Measurements from ENCODE around the gene GPHA2. TPM values are rescaled to one million over a fixed set of nuclear protein-coding genes. Genes with fewer than 3 reads are reported as not detected.
A peak's percentile ranks its signal among the peaks of the same experiment; 100 is the strongest.

The GPHA2 gene
- total and polyA plus RNA-seq, 2 of the 13 experiments (the other 11 are each of a cell fraction or from before 2014, with no cell fraction given): 13.0 to 19.1 TPM

DNA sequence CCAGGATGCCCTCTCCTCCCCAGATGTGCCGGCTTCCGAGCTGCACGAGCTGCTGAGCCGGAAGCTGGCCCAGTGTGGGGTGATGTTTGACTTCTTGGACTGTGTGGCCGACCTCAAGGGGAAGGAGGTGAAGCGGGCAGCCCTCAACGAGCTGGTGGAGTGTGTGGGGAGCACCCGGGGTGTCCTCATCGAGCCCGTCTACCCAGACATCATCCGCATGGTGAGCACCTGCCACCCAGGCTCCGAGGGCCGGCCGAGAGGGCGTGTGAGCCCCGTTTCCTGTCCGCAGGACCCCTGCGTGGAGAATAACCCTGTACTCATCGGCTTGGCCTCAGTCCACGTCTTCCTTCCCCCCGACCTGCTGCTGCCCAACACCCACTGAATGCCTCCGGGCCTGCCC is 9.0 kb downstream of the GPHA2 start (continued):
- TF ChIP-seq SIN3B (IDR thresholded peaks at IDR 0.05; ENCODE audit: low read length): no peak
- TF ChIP-seq, protein P1, sequence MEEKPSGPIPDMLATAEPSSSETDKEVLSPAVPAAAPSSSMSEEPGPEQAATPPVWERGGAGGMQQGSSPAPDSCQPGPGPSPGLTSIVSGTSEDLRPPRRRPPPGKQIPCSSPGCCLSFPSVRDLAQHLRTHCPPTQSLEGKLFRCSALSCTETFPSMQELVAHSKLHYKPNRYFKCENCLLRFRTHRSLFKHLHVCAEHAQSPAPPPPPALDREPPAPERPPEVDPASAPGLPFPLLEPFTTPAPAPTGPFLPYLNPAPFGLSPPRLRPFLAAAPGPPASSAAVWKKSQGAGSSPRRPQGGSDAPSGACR (CRISPR knock-in tag; IDR thresholded peaks at IDR 0.05): no peak
- TF ChIP-seq PAWR (CRISPR knock-in tag; IDR thresholded peaks at IDR 0.05; ENCODE audit: borderline replicate concordance): no peak

DNA sequence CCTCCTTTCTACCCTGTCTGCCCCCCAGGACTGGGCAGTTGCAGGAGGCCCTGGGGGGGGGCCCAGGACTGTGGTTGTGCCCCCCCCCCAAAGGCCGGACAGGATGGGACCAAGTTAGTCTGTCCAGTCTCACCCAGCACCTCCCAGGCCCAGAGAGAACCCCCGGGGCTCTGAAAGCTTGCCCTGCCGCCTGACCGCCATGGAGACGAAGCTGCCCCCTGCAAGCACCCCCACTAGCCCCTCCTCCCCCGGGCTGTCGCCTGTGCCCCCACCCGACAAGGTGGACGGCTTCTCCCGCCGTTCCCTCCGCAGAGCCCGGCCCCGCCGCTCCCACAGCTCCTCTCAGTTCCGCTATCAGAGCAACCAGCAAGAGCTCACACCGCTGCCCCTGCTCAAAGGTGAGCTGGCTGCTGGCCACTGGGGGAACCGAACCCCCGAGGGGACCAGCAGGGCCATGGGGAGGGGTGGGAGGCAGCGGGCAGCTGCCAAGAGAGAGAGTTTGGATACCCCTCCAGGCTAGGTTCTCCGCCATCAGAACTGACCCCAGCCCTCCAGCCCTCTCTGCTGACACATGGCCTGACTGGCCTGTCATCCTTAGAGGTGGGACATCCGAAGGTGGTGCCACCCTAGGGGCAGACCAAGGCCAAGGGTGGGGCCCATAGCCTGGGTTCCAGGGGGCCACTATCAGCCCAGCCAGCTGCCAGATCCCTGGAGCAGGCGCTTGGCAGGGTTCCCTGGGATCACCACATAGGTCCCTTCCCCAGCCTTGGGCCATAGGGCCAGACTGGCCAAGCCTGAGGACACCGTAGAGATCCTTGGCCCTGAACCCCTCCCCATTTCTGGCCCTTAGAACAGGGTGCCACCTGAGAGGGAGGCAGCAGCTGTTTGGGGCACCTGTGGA is 9.9 kb downstream of the GPHA2 start:
- in situ Hi-C loops (cut with HindIII; ENCODE audit: extremely low pct_ligation_motif_present, low pct_unique_long_range_greater_than_20kb): no loop called here
- FAIRE-seq: no peak
- no peaks in the 10 kb centered on the region for H3K79me2 ChIP-seq (ENCODE audit: insufficient read depth, low read length)
- peak overlapping the region; percentile 99 for H3K4me2 ChIP-seq (ENCODE audit: low read depth, low read length)
- ChIA-PET CTCF (ENCODE audit: low intra/inter-chr PET ratio, low total read pairs) (no interaction called here), POLR2A (interaction anchor here (0.7 kb wide), 1 partner anchor 196 kb away, joined by 4 read pairs; the partner anchor contains the start of genes FAU and MRPL49)
- no peaks in the 10 kb centered on the region for H3K9me3 ChIP-seq (ENCODE audit: low read length)
- DNase-seq (ENCODE audit: low spot score): no peak
- no peaks in the 10 kb centered on the region for H3K36me3 ChIP-seq (replicated peaks in 1 of 2; ENCODE audit: control insufficient read depth in 1 of 2, insufficient read depth in 2 of 2, low read length in 2 of 2)
- H3K9ac ChIP-seq (ENCODE audit: insufficient read depth, low read depth, low read length): peak overlapping the region; percentile 81
- no peak overlapping the region for H2AFZ ChIP-seq (ENCODE audit: low read length)
- peak overlapping the region; percentile 58 to 80 (median 72) for H3K4me3 ChIP-seq (replicated peaks in 1 of 3; ENCODE audit: insufficient read depth in 1 of 3, low read depth in 2 of 3, low read length in 3 of 3)
- no peaks in the 10 kb centered on the region for H4K20me1 ChIP-seq (ENCODE audit: insufficient read depth, low read length)
- intact Hi-C loops (cut with micrococcal nuclease; ENCODE audit: unreplicated experiment): loop anchor here (2.0 kb wide), 1 partner anchor 71 kb away; the partner anchor contains the start of gene BATF2
- no TSS peak for BruUV-seq (replicated peaks)
- WGBS (ENCODE audit: low lambda C conversion rate): 20% methylated on average over 12 of the region's 24 CpGs
- H3K27me3 ChIP-seq (ENCODE audit: control insufficient read depth in 1 of 2, insufficient read depth in 2 of 2, low read length in 2 of 2): no peaks in the 10 kb centered on the region; a peak in 1 of 5 replicates
- H3K4me1 ChIP-seq (ENCODE audit: insufficient read depth, low read length): peaks cover 32% of the 10 kb centered on the region
- ATAC-seq: 0 out of 3 replicates have a peak, but pooled peaks have one; percentile 6
- H3K27ac ChIP-seq (ENCODE audit: extremely low read length, insufficient read depth, low read length): no peak overlapping the region
- TF ChIP-seq HNRNPL (IDR thresholded peaks at IDR 0.05; ENCODE audit: low read depth, low read length) (0 out of 2 replicates have a peak, but pooled peaks have one; percentile 23), ZBTB33 (CRISPR knock-in tag; IDR thresholded peaks at IDR 0.05) (peak; percentile 95), ZNF572 (CRISPR knock-in tag; IDR thresholded peaks at IDR 0.05) (no peak), ZBTB38 (CRISPR knock-in tag; IDR thresholded peaks at IDR 0.05) (peak; percentile 88), HNRNPLL (IDR thresholded peaks at IDR 0.05; ENCODE audit: low read depth, low read length, poor library complexity, severe bottlenecking) (peak; percentile 81), FLYWCH1 (CRISPR knock-in tag; IDR thresholded peaks at IDR 0.05) (no peak)
- TF ChIP-seq, protein P2, sequence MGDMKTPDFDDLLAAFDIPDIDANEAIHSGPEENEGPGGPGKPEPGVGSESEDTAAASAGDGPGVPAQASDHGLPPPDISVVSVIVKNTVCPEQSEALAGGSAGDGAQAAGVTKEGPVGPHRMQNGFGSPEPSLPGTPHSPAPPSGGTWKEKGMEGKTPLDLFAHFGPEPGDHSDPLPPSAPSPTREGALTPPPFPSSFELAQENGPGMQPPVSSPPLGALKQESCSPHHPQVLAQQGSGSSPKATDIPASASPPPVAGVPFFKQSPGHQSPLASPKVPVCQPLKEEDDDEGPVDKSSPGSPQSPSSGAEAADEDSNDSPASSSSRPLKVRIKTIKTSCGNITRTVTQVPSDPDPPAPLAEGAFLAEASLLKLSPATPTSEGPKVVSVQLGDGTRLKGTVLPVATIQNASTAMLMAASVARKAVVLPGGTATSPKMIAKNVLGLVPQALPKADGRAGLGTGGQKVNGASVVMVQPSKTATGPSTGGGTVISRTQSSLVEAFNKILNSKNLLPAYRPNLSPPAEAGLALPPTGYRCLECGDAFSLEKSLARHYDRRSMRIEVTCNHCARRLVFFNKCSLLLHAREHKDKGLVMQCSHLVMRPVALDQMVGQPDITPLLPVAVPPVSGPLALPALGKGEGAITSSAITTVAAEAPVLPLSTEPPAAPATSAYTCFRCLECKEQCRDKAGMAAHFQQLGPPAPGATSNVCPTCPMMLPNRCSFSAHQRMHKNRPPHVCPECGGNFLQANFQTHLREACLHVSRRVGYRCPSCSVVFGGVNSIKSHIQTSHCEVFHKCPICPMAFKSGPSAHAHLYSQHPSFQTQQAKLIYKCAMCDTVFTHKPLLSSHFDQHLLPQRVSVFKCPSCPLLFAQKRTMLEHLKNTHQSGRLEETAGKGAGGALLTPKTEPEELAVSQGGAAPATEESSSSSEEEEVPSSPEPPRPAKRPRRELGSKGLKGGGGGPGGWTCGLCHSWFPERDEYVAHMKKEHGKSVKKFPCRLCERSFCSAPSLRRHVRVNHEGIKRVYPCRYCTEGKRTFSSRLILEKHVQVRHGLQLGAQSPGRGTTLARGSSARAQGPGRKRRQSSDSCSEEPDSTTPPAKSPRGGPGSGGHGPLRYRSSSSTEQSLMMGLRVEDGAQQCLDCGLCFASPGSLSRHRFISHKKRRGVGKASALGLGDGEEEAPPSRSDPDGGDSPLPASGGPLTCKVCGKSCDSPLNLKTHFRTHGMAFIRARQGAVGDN (CRISPR knock-in tag; IDR thresholded peaks at IDR 0.05): peak; percentile 15
- TF ChIP-seq, protein P3, sequence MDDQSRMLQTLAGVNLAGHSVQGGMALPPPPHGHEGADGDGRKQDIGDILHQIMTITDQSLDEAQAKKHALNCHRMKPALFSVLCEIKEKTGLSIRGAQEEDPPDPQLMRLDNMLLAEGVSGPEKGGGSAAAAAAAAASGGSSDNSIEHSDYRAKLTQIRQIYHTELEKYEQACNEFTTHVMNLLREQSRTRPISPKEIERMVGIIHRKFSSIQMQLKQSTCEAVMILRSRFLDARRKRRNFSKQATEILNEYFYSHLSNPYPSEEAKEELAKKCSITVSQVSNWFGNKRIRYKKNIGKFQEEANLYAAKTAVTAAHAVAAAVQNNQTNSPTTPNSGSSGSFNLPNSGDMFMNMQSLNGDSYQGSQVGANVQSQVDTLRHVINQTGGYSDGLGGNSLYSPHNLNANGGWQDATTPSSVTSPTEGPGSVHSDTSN (CRISPR knock-in tag; IDR thresholded peaks at IDR 0.05; ENCODE audit: borderline replicate concordance): no peak

Measured in HepG2 (cell line).